ENCODE data around the gene LGSN.
"Not testable (repeated sequence)": the region's sequence is repeated elsewhere in the genome, so short reads cannot be mapped to it uniquely, and the experiment has no call there.

Gene LGSN, protein sequence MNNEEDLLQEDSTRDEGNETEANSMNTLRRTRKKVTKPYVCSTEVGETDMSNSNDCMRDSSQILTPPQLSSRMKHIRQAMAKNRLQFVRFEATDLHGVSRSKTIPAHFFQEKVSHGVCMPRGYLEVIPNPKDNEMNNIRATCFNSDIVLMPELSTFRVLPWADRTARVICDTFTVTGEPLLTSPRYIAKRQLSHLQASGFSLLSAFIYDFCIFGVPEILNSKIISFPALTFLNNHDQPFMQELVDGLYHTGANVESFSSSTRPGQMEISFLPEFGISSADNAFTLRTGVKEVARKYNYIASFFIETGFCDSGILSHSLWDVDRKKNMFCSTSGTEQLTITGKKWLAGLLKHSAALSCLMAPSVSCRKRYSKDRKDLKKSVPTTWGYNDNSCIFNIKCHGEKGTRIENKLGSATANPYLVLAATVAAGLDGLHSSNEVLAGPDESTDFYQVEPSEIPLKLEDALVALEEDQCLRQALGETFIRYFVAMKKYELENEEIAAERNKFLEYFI

DNA sequence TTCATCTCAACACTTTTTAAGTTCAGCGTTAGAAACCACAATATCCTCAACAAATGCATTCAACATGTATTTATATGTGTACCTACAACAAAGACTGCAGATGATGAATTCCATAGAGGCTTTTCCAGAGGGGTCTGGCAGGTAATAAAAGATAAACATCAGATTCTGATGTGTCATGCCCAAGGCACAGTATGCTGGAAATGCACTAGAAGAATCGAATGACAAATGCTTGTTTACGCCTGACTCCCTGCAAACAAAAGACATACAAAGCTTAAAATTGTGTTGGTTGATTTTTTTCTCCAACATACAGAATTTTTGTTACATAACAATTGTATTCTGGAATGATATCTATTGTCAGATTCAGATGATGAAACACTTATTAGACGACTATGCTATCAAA lies at the start of gene LGSN:
LGSN (minus strand) TSS at position 45 of the 400 bp plus-strand sequence; CDS start at position 5, 40 bp downstream.
- in situ Hi-C loops (cut with HindIII; ENCODE audit: low sequenced_read_pairs), result no loop called here

DNA sequence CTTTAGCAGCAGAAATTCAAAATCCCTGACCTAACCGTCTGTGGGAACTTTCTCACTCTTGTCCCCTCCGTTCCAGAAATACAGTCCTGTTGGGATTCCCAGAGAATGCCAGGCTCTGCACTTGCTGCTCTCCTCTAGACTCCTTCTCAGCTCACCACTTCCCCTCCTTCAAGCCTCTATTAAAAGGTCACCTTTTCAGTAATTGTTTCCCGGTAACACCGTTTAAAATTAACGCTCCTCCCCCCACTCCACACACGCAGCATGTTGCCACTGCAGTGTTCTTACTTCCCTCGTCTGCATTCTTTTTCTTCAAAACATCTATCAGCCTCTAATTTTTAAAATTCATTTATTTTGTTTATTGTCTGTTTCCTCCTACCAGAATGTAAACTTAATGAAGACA lies 48.6 kb upstream of the LGSN start:
- in situ Hi-C loops (cut with HindIII; ENCODE audit: low sequenced_read_pairs), result no loop called here

DNA sequence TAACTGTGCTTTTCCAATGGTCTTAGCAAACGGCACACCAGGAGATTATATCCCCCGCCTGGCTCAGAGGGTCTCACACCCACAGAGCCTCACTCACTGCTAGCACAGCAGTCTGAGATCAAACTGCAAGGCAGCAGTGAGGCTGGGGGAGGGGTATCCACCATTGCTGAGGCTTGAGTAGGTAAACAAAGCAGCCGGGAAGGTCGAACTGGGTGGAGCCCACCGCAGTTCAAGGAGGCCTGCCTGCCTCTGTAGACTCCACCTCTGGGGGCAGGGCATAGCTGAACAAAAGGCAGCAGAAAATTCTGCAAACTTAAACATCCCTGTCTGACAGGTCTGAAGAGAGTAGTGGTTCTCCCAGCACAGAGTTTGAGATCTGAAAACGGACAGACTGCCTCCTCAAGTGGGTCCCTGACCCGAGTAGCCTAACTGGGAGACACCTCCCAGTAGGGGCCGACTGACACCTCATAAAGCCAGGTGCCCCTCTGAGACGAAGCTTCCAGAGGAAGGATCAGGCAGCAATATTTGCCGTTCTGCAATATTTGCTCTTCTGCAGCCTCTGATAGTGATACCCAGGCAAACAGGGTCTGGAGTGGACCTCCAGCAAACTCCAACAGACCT lies 42.8 kb upstream of the LGSN start:
- in situ Hi-C loops (cut with HindIII; ENCODE audit: low sequenced_read_pairs), result not testable (repeated sequence)

DNA sequence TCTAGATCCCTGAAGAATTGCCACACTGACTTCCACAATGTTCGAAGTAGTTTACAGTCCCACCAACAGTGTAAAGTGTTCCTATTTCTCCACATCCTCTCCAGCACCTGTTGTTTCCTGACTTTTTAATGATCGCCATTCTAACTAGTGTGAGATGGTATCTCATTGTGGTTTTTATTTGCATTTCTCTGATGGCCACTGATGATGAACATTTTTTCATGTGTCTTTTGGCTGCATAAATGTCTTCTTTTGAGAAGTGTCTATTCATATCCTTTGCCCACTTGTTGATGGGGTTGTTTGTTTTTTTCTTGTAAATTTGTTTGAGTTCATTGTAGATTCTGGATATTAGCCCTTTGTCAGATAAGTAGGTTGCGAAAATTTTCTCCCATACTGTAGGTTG lies 37.6 kb upstream of the LGSN start:
- in situ Hi-C loops (cut with HindIII; ENCODE audit: low sequenced_read_pairs), result not testable (repeated sequence)

DNA sequence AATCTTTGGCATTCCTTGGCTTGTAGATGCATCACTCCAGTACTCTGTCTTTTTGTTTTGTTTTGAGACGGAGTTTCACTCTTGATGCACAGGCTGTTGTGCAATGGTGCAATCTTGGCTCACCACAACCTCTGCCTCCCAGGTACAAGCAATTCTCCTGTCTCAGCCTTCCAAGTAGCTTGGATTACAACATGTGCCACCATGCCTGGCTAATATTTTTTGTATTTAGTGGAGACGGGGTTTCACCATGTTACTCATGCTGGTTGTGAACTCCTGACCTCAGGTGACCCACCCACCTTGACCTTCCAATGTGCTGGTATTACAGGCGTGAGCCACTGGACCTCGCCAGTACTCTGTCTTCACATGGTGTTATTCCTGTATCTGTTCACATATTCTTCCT lies 35.8 kb upstream of the LGSN start:
- in situ Hi-C loops (cut with HindIII; ENCODE audit: low sequenced_read_pairs), result no loop called here

DNA sequence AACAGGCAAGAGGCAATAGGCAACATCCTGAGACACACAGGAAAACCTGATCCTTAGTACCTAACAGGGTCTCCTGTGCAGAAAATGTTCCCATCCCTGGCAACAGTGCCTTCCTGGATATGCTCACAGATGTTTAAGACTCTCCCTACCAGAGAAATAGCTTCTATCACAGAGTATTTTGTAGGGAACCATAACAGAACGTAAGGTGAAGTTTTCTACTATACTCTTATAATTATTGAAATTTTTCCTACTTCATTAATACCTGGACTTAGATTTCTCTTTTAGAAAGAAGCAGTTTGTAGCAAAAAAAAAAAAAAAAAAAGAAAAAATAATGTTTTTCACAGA lies 33.5 kb upstream of the LGSN start:
- in situ Hi-C loops (cut with HindIII; ENCODE audit: low sequenced_read_pairs), result no loop called here

DNA sequence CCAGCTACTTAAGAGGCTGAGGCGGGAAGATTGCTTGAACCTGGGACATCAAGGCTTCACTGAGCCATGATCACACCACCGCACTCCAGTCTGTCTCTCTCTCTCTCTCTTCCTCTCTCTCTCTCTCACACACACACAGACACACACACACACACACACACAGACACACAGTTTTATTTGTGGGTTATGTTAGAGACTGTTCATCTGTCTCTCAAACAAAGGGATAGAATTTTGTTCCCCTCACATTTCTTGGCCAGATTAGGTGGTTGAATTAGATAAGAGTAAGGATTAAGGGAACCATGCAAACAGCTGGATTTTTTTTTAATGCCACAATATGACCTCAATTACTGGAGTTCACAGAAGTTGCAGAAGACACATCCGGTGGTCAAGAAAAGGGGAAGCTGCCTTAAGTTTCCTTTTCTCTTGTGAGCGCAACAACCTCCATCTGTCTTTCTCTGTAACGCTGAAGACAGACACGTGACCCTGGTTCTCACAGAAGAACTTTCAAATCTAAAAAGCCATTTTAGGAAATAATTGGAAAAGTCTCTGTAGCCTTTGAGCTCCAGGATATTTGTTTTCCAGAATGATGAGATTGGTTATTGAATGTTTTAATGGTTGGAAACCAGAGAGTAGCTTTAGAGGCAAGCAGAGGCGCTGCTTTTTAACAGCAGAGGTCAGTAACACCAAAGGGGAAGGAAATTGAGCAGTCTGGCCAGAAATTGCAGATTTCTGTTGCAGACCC lies 32.9 kb upstream of the LGSN start:
- in situ Hi-C loops (cut with HindIII; ENCODE audit: low sequenced_read_pairs), result no loop called here

DNA sequence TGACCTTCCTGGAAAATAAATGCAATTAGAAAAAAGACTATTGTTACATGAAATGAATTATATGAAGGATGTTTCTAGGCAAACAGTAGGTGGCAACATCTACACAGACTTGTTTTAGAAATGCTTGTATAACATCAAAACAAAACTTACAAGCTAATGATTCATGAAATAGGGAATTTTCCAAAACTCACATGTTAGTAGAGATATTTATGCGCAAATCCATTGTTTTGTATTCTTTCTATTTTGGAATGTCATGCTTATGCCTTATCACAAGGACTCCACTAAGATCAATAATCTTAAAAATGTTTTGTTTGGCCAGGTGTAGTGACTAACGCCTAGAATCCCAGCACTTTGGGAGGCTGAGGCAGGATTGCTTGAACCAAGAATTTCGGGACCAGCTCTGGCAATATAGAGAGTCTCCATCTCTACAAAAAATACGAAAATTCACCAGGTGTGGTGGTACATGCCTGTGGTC lies 32.3 kb upstream of the LGSN start:
- in situ Hi-C loops (cut with HindIII; ENCODE audit: low sequenced_read_pairs), result no loop called here

DNA sequence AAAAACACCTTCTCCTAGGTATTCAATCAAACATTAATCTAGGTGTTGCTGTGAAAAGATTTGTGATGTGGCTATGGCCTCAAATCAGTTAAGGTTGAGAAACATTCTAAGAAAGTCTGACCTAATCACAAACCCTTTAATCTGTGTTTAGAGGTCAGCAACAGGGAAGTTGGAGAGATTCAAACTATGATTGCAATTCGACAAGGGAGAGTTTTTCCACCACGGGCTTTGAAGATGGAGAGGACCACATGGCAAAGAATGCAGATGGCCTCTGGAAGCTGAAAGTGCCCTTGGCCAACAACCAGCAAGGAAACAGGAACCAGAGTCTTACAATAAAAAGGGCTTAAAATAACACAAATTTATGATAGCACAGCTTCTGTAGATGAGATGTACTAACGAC lies 29.6 kb upstream of the LGSN start:
- in situ Hi-C loops (cut with HindIII; ENCODE audit: low sequenced_read_pairs), result no loop called here

DNA sequence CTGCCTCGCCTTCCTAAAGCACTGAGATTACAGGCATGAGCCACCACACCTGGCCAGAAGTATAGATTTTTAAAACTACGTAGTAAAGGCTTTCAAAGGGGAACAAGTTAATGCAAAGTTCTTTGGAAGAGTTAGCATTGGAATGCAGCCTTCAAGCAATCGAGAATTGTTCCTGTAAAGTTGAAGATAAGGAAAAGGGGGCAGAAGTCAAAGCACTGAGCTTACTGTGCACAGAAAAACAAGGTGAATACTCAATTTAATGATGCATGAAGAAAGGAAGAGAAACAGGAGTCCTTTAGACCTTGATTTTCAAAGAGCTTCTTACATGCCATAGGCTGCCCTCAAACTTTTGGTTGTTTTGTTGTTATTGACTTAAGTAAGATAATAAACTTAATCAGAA lies 29.1 kb upstream of the LGSN start:
- in situ Hi-C loops (cut with HindIII; ENCODE audit: low sequenced_read_pairs), result no loop called here

DNA sequence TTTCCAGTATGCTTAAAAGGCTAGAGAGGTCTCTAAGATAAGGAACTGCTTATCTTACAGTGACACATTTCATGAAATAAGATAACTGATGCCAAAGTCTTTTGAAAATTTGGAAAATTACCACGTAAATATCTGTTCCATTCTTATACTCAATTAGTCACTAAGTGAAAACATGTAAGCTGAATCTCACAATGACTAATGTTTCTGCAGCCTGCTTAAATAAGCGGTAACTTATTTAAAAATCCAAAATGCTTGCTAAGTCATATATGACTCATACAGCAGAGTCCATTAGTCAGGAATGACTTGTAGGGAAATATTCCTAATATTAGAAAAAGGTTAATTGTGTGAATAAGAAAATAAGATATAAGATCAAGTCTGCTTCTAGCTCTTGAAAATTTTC lies 27.8 kb upstream of the LGSN start:
- in situ Hi-C loops (cut with HindIII; ENCODE audit: low sequenced_read_pairs), result no loop called here

DNA sequence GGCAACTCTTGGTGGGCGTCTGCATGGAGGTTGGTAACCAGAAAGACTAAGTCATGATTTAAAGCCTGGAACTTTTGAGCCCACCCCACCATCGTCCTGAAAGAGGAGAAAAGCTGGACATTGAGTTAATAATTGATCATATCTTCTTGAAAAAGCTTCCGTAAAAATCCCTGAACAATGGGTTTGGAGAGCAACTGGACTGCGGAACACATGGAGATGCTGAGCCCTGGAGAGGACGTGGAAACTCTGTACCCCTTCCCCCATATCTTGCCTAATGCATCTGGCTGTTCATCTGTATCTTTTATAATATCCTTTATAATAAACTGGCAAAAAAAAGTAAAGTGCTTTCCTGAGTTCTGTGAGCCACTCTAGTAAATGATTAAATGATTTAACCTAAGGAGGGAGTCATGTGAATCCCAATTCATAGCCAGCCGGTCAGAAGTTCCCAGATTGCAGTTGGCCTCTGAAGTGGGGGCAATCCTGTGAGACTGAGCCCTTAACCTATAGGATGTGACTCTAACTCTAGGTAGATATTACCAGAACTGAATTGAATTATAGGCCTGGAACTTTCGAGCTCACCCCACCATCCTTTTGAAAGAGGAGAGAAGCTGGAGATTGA lies 26.5 kb upstream of the LGSN start:
- in situ Hi-C loops (cut with HindIII; ENCODE audit: low sequenced_read_pairs), result no loop called here

DNA sequence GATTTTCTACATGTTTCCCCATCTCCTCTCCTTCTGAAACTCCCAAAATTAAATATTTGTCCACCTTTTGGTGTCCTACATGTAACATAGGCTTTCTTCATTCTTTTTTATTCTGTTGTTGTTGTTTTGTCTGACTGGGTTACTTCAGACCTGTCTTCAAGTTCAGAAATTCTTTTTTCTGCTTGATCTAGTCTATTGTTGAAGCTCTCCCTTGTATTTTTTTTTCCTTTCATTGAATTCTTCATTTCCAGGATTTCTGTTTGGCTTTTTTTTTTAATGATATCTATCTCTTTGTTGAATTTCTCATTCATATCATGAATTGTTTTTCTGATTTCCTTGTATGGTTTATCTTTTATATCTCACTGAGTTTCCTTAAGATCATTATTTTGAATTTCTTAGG lies 20.6 kb upstream of the LGSN start:
- in situ Hi-C loops (cut with HindIII; ENCODE audit: low sequenced_read_pairs), result no loop called here

DNA sequence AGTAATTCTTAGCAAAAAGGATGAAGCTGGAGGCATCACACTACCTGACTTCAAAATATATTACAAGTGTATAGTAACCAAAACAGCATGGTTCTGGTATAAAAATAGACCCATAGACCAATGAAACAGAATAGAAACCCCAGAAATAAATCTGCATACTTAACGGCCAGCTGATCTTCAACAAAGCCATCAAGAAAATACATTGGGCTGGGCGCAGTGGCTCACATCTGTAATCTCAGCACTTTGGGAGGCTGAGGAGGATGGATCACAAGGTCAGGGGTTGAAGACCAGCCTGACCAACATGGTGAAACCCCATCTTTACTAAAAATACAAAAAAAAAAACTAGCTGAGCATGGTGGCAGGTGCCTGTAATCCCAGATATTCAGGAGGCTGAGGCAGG lies 14.9 kb upstream of the LGSN start:
- in situ Hi-C loops (cut with HindIII; ENCODE audit: low sequenced_read_pairs), result not testable (repeated sequence)

DNA sequence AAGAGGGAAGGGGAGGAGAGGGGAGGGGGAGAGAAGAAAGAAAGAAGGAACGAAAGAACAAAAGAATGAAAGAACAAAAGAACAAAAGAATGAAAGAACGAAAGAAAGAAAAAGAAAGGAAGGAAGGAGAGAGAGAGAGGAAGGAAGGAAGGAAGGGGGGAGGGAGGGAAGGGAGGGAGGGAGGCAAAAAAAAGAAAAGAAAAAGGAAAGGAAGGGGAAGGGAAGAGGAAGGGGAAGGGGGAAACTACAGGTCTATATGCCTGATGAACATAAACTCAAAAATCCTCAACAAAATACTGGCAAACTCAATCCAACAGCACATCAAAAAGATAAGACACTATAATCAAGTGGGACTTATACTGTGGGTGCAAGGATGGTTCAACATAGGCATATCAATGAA lies 13.7 kb upstream of the LGSN start:
- in situ Hi-C loops (cut with HindIII; ENCODE audit: low sequenced_read_pairs), result no loop called here

DNA sequence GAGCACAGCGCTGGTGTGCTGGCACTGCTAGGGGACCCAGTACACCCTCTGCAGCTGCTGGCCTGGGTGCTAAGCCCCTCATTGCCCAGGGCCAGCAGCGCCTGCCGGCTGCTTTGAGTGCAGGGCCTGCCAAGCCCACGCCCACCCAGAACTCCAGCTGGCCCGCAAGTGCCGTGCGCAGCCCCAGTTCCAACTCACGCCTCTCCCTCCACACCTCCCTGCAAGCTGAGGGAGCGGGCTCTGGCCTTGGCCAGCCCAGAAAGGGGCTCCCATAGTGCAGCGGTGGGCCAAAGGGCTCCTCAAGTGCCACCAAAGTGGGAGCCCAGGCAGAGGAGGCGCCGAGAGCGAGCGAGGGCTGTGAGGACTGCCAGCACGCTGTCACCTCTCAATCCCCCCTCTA lies 6.8 kb upstream of the LGSN start:
- in situ Hi-C loops (cut with HindIII; ENCODE audit: low sequenced_read_pairs), result not testable (repeated sequence)

DNA sequence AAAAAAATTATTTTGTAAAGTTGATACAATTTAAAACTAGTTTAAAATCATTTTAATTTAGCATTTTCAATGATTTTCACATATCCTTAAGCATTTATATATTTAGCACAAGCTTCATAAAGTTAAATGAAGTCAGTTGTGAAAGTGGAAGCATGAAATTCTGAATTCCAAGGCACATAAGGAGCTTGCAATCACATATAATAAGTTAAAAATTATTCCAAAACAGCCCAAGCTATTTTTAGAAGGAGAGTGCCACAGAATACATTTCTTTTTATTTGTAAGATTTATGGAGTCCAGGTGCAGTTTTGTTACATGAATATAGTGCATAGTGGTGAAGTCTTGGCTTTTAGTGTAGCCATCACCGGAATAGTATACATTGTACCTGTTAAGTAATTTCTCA lies 3.2 kb upstream of the LGSN start:
- in situ Hi-C loops (cut with HindIII; ENCODE audit: low sequenced_read_pairs), result no loop called here

DNA sequence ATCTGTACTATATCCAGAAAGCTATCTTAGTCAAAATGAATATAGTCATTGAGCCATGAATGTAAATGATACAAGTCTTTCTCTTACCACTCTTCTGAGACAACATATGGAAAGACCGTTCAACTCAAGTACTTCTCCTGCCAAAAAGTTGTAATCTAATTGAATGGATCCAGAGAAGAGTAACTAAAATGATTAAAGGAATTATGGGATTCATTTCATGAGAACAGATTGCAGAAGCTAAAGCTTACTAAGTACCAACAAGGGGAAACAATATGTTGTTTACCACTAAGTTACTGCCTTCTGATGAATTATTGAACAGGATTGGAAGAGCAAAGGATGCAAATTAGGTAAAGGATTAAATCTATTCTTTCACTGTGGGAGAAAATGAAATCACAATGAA lies 2.0 kb upstream of the LGSN start:
- in situ Hi-C loops (cut with HindIII; ENCODE audit: low sequenced_read_pairs), result no loop called here

DNA sequence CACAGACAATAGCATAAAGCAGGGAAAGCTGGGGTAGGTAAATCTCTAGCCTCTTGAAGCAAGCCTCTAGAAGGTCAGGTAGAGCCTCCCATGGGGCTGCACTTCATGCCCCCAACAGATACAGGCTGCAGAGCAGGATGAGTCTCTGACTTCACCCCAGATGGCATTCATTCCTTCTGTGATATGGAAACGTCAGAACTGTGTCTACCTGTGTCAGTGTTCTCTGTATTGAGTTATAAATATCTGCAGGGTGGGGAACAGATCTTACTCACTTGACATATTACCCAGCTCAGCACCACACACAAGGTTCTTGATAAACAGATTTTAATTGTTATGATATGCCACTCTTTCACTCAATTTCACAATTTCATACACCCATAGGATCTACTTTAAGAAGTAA lies 2.1 kb downstream of the LGSN start:
- in situ Hi-C loops (cut with HindIII; ENCODE audit: low sequenced_read_pairs), result no loop called here

DNA sequence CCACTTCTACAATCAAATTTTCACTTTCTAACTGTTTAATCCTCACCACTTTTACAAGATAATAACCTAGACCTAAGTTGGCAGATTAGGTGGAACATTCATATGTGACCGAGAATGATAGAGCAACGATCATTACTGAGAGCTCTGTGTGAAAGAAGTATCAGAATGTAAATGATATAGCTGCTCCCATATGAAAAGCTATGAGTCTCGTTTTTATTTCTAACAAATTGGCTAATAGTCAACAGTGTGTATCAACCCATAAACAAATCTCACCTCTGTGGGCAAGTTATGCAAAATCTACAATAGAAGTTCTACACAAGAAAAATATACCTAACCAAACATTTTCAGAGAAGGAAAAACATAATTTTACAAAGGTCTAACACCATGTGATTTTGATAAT lies 3.7 kb downstream of the LGSN start:
- in situ Hi-C loops (cut with HindIII; ENCODE audit: low sequenced_read_pairs), result no loop called here

DNA sequence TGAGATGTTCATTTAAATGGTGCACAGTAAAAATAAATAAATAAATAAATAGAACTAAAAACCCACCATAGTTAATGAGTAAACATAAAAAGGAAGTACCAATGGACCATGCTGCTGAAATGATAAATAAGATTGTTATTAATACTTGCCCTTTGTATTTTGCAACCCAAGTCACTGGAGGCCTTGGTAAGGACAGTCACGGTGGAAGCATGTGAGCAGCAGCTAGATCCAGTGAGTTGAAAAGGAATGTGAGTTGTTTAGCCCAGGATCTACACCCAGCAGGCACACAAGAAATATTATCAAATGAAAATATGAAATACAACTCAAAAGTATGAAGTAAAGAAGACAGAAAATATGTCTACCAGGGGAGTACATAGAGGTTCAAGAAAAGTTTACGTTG lies 6.7 kb downstream of the LGSN start:
- in situ Hi-C loops (cut with HindIII; ENCODE audit: low sequenced_read_pairs), result no loop called here

All from DLD1 (cell line).